ENCODE results near the gene PIK3C2G.

Gene PIK3C2G

DNA sequence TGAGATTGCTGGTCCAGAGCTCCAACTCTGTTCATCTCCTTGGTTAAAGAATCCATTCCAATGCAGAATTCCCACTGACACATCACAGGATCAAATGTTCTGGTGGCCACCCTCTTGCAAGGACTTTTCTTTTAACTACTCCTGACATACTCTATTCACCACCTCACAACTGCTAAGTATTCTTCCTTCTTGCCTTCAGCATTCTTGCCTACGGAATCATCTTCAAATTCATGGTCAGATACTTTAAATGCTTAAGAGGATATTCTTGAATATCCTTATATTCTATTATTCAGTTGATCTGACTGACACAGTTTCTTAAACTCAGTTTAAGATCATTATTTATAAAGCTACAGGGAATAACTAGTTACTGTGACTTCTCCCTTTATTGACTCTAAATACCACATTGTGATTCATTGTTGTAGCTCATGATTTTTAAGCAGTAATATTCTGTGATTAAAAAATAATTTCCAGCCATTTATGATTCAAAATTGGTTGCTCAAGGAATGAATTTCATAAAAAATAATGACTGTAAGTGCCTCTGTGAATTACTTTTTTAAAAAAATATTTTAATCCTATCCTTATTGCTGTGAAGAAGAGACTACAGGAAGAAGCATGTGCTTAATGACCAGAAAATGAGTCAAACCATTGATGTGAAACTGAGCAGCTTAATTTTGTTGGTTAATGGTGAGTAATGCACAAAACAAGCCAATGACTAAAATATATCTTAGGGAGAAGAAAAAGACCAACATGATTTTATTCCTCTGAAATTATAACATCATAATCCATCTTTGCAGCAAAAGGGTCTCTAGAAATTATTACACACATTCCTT lies 207.1 kb downstream of the PIK3C2G start:
- H3K27me3 ChIP-seq (ENCODE audit: insufficient read depth, low read length, poor library complexity, severe bottlenecking): no peaks in the 10 kb centered on the region
- H3K9ac ChIP-seq (ENCODE audit: low read depth, low read length, poor library complexity, severe bottlenecking): no peak overlapping the region
- H4K20me1 ChIP-seq (ENCODE audit: insufficient read depth, low read length, poor library complexity, severe bottlenecking): no peaks in the 10 kb centered on the region
- no peaks in the 10 kb centered on the region for H3F3A ChIP-seq (ENCODE audit: low read depth)
- H3K4me3 ChIP-seq (ENCODE audit: low read length, poor library complexity, severe bottlenecking): no peak overlapping the region
- H2AFZ ChIP-seq (ENCODE audit: low read length): no peak overlapping the region
- no peak overlapping the region for H3K4me2 ChIP-seq (ENCODE audit: low read depth, low read length, poor library complexity, severe bottlenecking)
- TF ChIP-seq, protein P1, sequence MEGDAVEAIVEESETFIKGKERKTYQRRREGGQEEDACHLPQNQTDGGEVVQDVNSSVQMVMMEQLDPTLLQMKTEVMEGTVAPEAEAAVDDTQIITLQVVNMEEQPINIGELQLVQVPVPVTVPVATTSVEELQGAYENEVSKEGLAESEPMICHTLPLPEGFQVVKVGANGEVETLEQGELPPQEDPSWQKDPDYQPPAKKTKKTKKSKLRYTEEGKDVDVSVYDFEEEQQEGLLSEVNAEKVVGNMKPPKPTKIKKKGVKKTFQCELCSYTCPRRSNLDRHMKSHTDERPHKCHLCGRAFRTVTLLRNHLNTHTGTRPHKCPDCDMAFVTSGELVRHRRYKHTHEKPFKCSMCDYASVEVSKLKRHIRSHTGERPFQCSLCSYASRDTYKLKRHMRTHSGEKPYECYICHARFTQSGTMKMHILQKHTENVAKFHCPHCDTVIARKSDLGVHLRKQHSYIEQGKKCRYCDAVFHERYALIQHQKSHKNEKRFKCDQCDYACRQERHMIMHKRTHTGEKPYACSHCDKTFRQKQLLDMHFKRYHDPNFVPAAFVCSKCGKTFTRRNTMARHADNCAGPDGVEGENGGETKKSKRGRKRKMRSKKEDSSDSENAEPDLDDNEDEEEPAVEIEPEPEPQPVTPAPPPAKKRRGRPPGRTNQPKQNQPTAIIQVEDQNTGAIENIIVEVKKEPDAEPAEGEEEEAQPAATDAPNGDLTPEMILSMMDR (conservative IDR thresholded peaks at IDR 0.05; ENCODE audit: low read length): no peak
- no peak for TF ChIP-seq EZH2phosphoT487 (IDR thresholded peaks at IDR 0.05; ENCODE audit: borderline replicate concordance)
- H3K36me3 ChIP-seq (ENCODE audit: insufficient read depth, low read length): no peaks in the 10 kb centered on the region
- H3K9me2 ChIP-seq (replicated peaks; ENCODE audit: low read depth, low read length): no peaks in the 10 kb centered on the region
- H3K79me2 ChIP-seq (ENCODE audit: insufficient read depth, low read length): no peaks in the 10 kb centered on the region
- H3K9me3 ChIP-seq (ENCODE audit: insufficient read depth, low read depth, low read length): no peaks in the 10 kb centered on the region
- H3K4me1 ChIP-seq (ENCODE audit: insufficient read depth, low read length, poor library complexity, severe bottlenecking): no peaks in the 10 kb centered on the region

DNA sequence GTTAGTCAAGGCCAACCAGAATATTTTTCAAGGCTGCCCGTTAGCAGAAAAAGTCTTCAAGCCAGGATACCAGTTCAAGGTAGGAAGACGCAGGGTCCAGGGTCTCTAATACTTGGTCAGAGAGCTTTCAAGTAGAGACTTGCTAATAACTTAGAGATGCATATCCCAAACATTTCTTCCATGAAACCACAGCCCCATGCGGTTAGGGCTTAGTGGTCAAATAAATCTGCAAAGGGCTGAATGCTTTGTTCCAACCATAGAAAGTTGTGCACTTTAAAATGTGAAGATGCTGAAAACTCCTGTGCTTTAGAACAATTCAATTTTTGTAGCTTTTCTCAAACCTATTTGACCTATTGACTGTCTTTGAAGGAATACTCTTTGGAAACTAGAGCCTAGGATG lies 208.9 kb downstream of the PIK3C2G start:
- no peak overlapping the region for H3K4me2 ChIP-seq (ENCODE audit: low read depth, low read length, poor library complexity, severe bottlenecking)

DNA sequence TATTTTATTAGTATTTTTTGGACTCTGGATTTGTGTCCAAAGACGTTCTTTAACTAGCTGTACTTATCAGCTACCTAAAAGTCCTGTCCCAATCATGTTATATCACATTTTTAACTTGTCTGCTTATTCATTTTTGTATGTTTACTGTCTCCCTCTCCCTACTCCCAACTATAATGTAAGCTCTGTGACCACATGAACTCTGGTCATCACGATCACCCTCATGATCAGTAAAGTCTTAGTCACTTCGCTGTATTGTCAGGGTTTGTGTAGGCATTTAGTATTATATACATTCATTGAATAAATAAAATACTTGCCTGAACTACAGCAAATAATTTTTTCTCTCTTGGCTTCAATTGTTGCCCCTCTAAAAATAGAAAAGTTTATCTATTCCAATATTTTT lies 211.0 kb downstream of the PIK3C2G start:
- Histone ChIP-seq H3K4me3 (ENCODE audit: low read length, poor library complexity, severe bottlenecking) (no peak overlapping the region), H3K4me2 (ENCODE audit: low read depth, low read length, poor library complexity, severe bottlenecking) (no peak overlapping the region), H3K27me3 (ENCODE audit: insufficient read depth, low read length, poor library complexity, severe bottlenecking) (no peaks in the 10 kb centered on the region), H3K9me2 (replicated peaks; ENCODE audit: low read depth, low read length) (no peaks in the 10 kb centered on the region; the same call in 1 of the 2 replicates), H3K9me3 (ENCODE audit: insufficient read depth, low read depth, low read length) (no peaks in the 10 kb centered on the region), H3K36me3 (ENCODE audit: insufficient read depth, low read length) (no peaks in the 10 kb centered on the region), H3K4me1 (ENCODE audit: insufficient read depth, low read length, poor library complexity, severe bottlenecking) (no peaks in the 10 kb centered on the region), H4K20me1 (ENCODE audit: insufficient read depth, low read length, poor library complexity, severe bottlenecking) (no peaks in the 10 kb centered on the region), H2AFZ (ENCODE audit: low read length) (no peak overlapping the region), H3K9ac (ENCODE audit: low read depth, low read length, poor library complexity, severe bottlenecking) (no peak overlapping the region), H3K79me2 (ENCODE audit: insufficient read depth, low read length) (no peaks in the 10 kb centered on the region), H3F3A (ENCODE audit: low read depth) (no peaks in the 10 kb centered on the region)
- TF ChIP-seq, protein P1 (conservative IDR thresholded peaks at IDR 0.05; ENCODE audit: low read length): no peak
- TF ChIP-seq EZH2phosphoT487 (IDR thresholded peaks at IDR 0.05; ENCODE audit: borderline replicate concordance): no peak

More for the DNA sequence above, 208.9 kb downstream of the PIK3C2G start:
- Histone ChIP-seq H3K9me3 (ENCODE audit: insufficient read depth, low read depth, low read length) (no peaks in the 10 kb centered on the region), H3K36me3 (ENCODE audit: insufficient read depth, low read length) (no peaks in the 10 kb centered on the region), H3K9me2 (replicated peaks; ENCODE audit: low read depth, low read length) (no peaks in the 10 kb centered on the region; the same call in 1 of the 2 replicates), H3K4me3 (ENCODE audit: low read length, poor library complexity, severe bottlenecking) (no peak overlapping the region), H2AFZ (ENCODE audit: low read length) (no peak overlapping the region), H3K27me3 (ENCODE audit: insufficient read depth, low read length, poor library complexity, severe bottlenecking) (no peaks in the 10 kb centered on the region), H3K4me1 (ENCODE audit: insufficient read depth, low read length, poor library complexity, severe bottlenecking) (no peaks in the 10 kb centered on the region), H4K20me1 (ENCODE audit: insufficient read depth, low read length, poor library complexity, severe bottlenecking) (no peaks in the 10 kb centered on the region), H3K9ac (ENCODE audit: low read depth, low read length, poor library complexity, severe bottlenecking) (no peak overlapping the region), H3F3A (ENCODE audit: low read depth) (no peaks in the 10 kb centered on the region), H3K79me2 (ENCODE audit: insufficient read depth, low read length) (no peaks in the 10 kb centered on the region)
- TF ChIP-seq, protein P1 (conservative IDR thresholded peaks at IDR 0.05; ENCODE audit: low read length): no peak
- TF ChIP-seq EZH2phosphoT487 (IDR thresholded peaks at IDR 0.05; ENCODE audit: borderline replicate concordance): no peak

Data from Loucy (cell line).